Osteoblast (primary cell): ENCODE measurements around the gene ARL9. TPM values are rescaled to one million over a fixed set of nuclear protein-coding genes. Genes with fewer than 3 reads are reported as not detected.

ENCODE experiments used
- DNase-seq: peaks from one replicate; pipeline ENCODE4 v3.0.0; 2011; ENCODE audit warnings: low spot score, mixed read lengths; ENCODE audit not compliant: insufficient read length; ENCODE audit errors: missing footprints
- H2AFZ ChIP-seq: 2 replicates; pipeline ENCODE4 v1.6.0; 2011; ENCODE audit warnings: mild to moderate bottlenecking, low read length
- H3K27ac ChIP-seq: 2 replicates; pipeline ENCODE4 v1.5.1; 2011; ENCODE audit warnings: mild to moderate bottlenecking, low read depth, low read length, moderate library complexity
- H3K27me3 ChIP-seq: 2 replicates; pipeline ENCODE4 v1.6.0; 2012; ENCODE audit warnings: mild to moderate bottlenecking, control low read depth, inconsistent platforms, low read length, moderate library complexity; ENCODE audit not compliant: insufficient read depth
- H3K36me3 ChIP-seq: 2 replicates; pipeline ENCODE4 v1.5.1; 2011; ENCODE audit warnings: mild to moderate bottlenecking, low read length, control low read depth, moderate library complexity; ENCODE audit not compliant: insufficient read depth
- H3K4me1 ChIP-seq: 2 replicates; pipeline ENCODE4 v1.5.1; 2011; ENCODE audit warnings: mild to moderate bottlenecking, low read length, control low read depth, moderate library complexity; ENCODE audit not compliant: insufficient read depth
- H3K4me2 ChIP-seq: 2 replicates; pipeline ENCODE4 v1.6.0; 2011; ENCODE audit warnings: mild to moderate bottlenecking, low read length; ENCODE audit not compliant: insufficient read depth
- H3K4me3 ChIP-seq: fragments of 200-600 bp; sonication (generic); 3 replicates; pipeline ENCODE4 v1.5.1; 2012; ENCODE audit warnings: mild to moderate bottlenecking, low read length, inconsistent platforms; ENCODE audit not compliant: insufficient read depth
- H3K79me2 ChIP-seq: 2 replicates; pipeline ENCODE4 v1.6.0; 2012; ENCODE audit warnings: mild to moderate bottlenecking, low read length, control low read depth, inconsistent platforms; ENCODE audit not compliant: insufficient read depth
- H3K9me3 ChIP-seq: 2 replicates; pipeline ENCODE4 v1.5.1; 2011; ENCODE audit warnings: low read depth, low read length, control low read depth
- H4K20me1 ChIP-seq: 2 replicates; pipeline ENCODE4 v1.6.0; 2012; ENCODE audit warnings: mild to moderate bottlenecking, low read length, control low read depth; ENCODE audit not compliant: insufficient read depth
- CTCF ChIP-seq: IDR thresholded peaks from 2 replicates; pipeline ENCODE4 v1.5.1; 2011; ENCODE audit warnings: mild to moderate bottlenecking, low read depth, low read length, moderate library complexity; ENCODE audit errors: extremely low read depth
- total RNA-seq: library from RNA; depleted of rRNA; stranded (reverse); fragments of >200 nt; gene quantifications from 2 replicates; pipeline ENCODE4 v1.2.3, GENCODE V29; 2012

Gene ARL9
- 0.59 and 1.1 TPM in 2 replicates for total RNA-seq

- Histone ChIP-seq H3K27ac (peak within 1 kb of the TSS; percentile 48), H3K4me1 (peaks cover 12% of the 10 kb centered on the region), H3K4me3 (peak within 1 kb of the TSS; percentile 84), H2AFZ (peak within 1 kb of the TSS; percentile 88), H3K27me3 (no peaks in the 10 kb centered on the region), H3K79me2 (no peaks in the 10 kb centered on the region), H3K36me3 (peaks cover 17% of the 10 kb centered on the region), H3K9me3 (no peaks in the 10 kb centered on the region), H3K4me2 (peak within 1 kb of the TSS; percentile 99), H4K20me1 (no peaks in the 10 kb centered on the region)
- TF ChIP-seq CTCF = no peak
- DNase-seq = peak; percentile 87
Observed at GRCh38 chr4:56505269-56506130, at the start of gene ARL9. Gene ARL9, plus strand, starts transcription at chr4:56505791. Its CDS starts 72 bp downstream, at chr4:56505863.

GRCh38 chr4:56460085-56460484 lies 45.5 kb upstream of the ARL9 start:
- no peak overlapping the region for H3K27ac ChIP-seq
- peaks cover 2% of the 10 kb centered on the region for H3K4me1 ChIP-seq
- DNase-seq = no peak
- no peaks in the 10 kb centered on the region for H3K9me3 ChIP-seq
- peaks cover 67% of the 10 kb centered on the region for H3K36me3 ChIP-seq
- H4K20me1 ChIP-seq = no peaks in the 10 kb centered on the region
- H2AFZ ChIP-seq = no peak overlapping the region
- no peak overlapping the region for H3K4me2 ChIP-seq
- no peak for TF ChIP-seq CTCF
- H3K79me2 ChIP-seq = peaks cover 35% of the 10 kb centered on the region
- H3K27me3 ChIP-seq = no peaks in the 10 kb centered on the region
- H3K4me3 ChIP-seq = no peak overlapping the region

GRCh38 chr4:56462157-56462556 lies 43.4 kb upstream of the ARL9 start:
- peaks cover 51% of the 10 kb centered on the region for H3K79me2 ChIP-seq

More at GRCh38 chr4:56462157-56462556, 43.4 kb upstream of the ARL9 start:
- H2AFZ ChIP-seq = no peak overlapping the region
- no peak overlapping the region for H3K4me2 ChIP-seq
- DNase-seq = no peak
- no peaks in the 10 kb centered on the region for H4K20me1 ChIP-seq
- H3K27ac ChIP-seq = no peak overlapping the region
- peaks cover 62% of the 10 kb centered on the region for H3K36me3 ChIP-seq
- H3K9me3 ChIP-seq = no peaks in the 10 kb centered on the region
- H3K4me3 ChIP-seq = no peak overlapping the region
- peaks cover 12% of the 10 kb centered on the region for H3K4me1 ChIP-seq
- no peaks in the 10 kb centered on the region for H3K27me3 ChIP-seq
- TF ChIP-seq CTCF = no peak
